HL-60 (cell line): ENCODE data around the gene SCMH1.
"Not testable (repeated sequence)": the region's sequence is repeated elsewhere in the genome, so short reads cannot be mapped to it uniquely, and the experiment has no call there.

ENCODE experiments used
- DNase-seq, 2 experiments: peaks; one replicate each; pipeline ENCODE4 v3.0.0-alpha.2; 2010 to 2020; ENCODE audit warnings: low read depth in 1 of 2, low spot score in 1 of 2
- H3K27ac ChIP-seq: fragments of 250-450 bp; sonication (Bioruptor Pico); replicated peaks from 2 replicates; pipeline ENCODE4 v1.5.1; 2020; ENCODE audit warnings: mild to moderate bottlenecking, moderate library complexity
- H3K27me3 ChIP-seq: fragments of 250-450 bp; sonication (Bioruptor Pico); 2 replicates; pipeline ENCODE4 v1.5.1; 2021; ENCODE audit warnings: mild to moderate bottlenecking, moderate library complexity; ENCODE audit not compliant: insufficient read depth, poor library complexity, severe bottlenecking
- H3K4me3 ChIP-seq: replicated peaks from 2 replicates; pipeline ENCODE4 v1.5.1; 2011; ENCODE audit warnings: mild to moderate bottlenecking, control low read depth, low read length; ENCODE audit not compliant: insufficient read depth
- CTCF ChIP-seq: IDR thresholded peaks from one replicate; pipeline ENCODE4 v1.5.1; 2011; ENCODE audit warnings: low read length, control low read depth, inconsistent platforms; ENCODE audit not compliant: insufficient read depth
- GABPA ChIP-seq: IDR thresholded peaks from 2 replicates; pipeline ENCODE4 v1.6.1; 2012; ENCODE audit warnings: low read depth
- POLR2AphosphoS5 ChIP-seq: IDR thresholded peaks from 2 replicates; pipeline ENCODE4 v1.6.1; 2012; ENCODE audit warnings: low read depth
- REST ChIP-seq: IDR thresholded peaks from 2 replicates; pipeline ENCODE4 v1.6.1; 2012; ENCODE audit warnings: low read depth; ENCODE audit not compliant: insufficient replicate concordance
- SPI1 ChIP-seq: IDR thresholded peaks from 2 replicates; pipeline ENCODE4 v1.6.1; 2012; ENCODE audit warnings: low read depth, mild to moderate bottlenecking, borderline replicate concordance

SCMH1 gene

GRCh38 chr1:41233708-41234107, 8.4 kb downstream of the SCMH1 start:
- Histone ChIP-seq H3K27me3 (no peaks in the 10 kb centered on the region), H3K4me3 (no peak overlapping the region), H3K27ac (no peak overlapping the region)
- no peak for TF ChIP-seq CTCF
- no peak for DNase-seq

GRCh38 chr1:41232305-41232704, 9.8 kb downstream of the SCMH1 start:
- no peak overlapping the region for H3K4me3 ChIP-seq
- DNase-seq, result no peak
- TF ChIP-seq REST (no peak), CTCF (no peak), POLR2AphosphoS5 (no peak), GABPA (no peak), SPI1 (no peak)
- H3K27me3 ChIP-seq, result no peaks in the 10 kb centered on the region
- no peak overlapping the region for H3K27ac ChIP-seq

GRCh38 chr1:41230656-41231055, 11.4 kb downstream of the SCMH1 start:
- no peak for DNase-seq
- H3K27me3 ChIP-seq, result no peaks in the 10 kb centered on the region
- TF ChIP-seq POLR2AphosphoS5, result no peak
- no peak for TF ChIP-seq GABPA
- TF ChIP-seq SPI1, result no peak
- TF ChIP-seq CTCF, result no peak
- TF ChIP-seq REST, result no peak
- H3K27ac ChIP-seq, result no peak overlapping the region
- no peak overlapping the region for H3K4me3 ChIP-seq

- H3K4me3 ChIP-seq, H3K27me3 ChIP-seq, DNase-seq, H3K27ac ChIP-seq: not testable (repeated sequence)
Measured at GRCh38 chr1:41229219-41229618, 12.9 kb downstream of the SCMH1 start.
